SIG-M5 treated with dmso at 0.1 percent for 504 hours (cell line): ENCODE measurements around the gene CRYGS.
"Not testable (repeated sequence)": the region's sequence is repeated elsewhere in the genome, so short reads cannot be mapped to it uniquely, and the experiment has no call there.

Source experiments
- DNase-seq: peaks from one replicate; lab custom pipeline; 2025; ENCODE audit not compliant: unreplicated experiment; lab: John Stamatoyannopoulos, UW

CRYGS gene

GRCh38 chr3:186520431-186520830 is 23.7 kb downstream of the CRYGS start:
- DNase-seq = no peak

GRCh38 chr3:186519021-186519658 is 25.0 kb downstream of the CRYGS start:
- DNase-seq = no peak

GRCh38 chr3:186517218-186517617 is 27.0 kb downstream of the CRYGS start:
- DNase-seq = no peak

GRCh38 chr3:186516646-186517045 is 27.5 kb downstream of the CRYGS start:
- DNase-seq = peak; percentile 14

- DNase-seq = no peak
These were observed 29.1 kb downstream of the CRYGS start for GRCh38 chr3:186515125-186515524.

- peak; percentile 17 for DNase-seq
These were observed 29.7 kb downstream of the CRYGS start for GRCh38 chr3:186514296-186515002.

GRCh38 chr3:186513386-186513785 is 30.8 kb downstream of the CRYGS start:
- no peak for DNase-seq

- no peak for DNase-seq
These were observed 31.4 kb downstream of the CRYGS start for GRCh38 chr3:186512570-186513302.

GRCh38 chr3:186511702-186512101 is 32.5 kb downstream of the CRYGS start:
- DNase-seq = no peak

- no peak for DNase-seq
These were observed 32.9 kb downstream of the CRYGS start for GRCh38 chr3:186511245-186511644.

- DNase-seq = no peak
These were observed 33.7 kb downstream of the CRYGS start for GRCh38 chr3:186510374-186511079.

GRCh38 chr3:186509423-186509822 is 34.8 kb downstream of the CRYGS start:
- DNase-seq = no peak

GRCh38 chr3:186506857-186507256 is 37.3 kb downstream of the CRYGS start:
- no peak for DNase-seq

GRCh38 chr3:186506191-186506739 is 37.9 kb downstream of the CRYGS start:
- no peak for DNase-seq

- no peak for DNase-seq
These were observed 41.0 kb downstream of the CRYGS start for GRCh38 chr3:186502966-186503712.

GRCh38 chr3:186502138-186502948 is 41.8 kb downstream of the CRYGS start:
- DNase-seq = no peak

GRCh38 chr3:186499949-186500348 is 44.2 kb downstream of the CRYGS start:
- not testable (repeated sequence) for DNase-seq

- not testable (repeated sequence) for DNase-seq
These were observed 46.2 kb downstream of the CRYGS start for GRCh38 chr3:186498022-186498421.

GRCh38 chr3:186497608-186498007 is 46.6 kb downstream of the CRYGS start:
- DNase-seq = no peak

GRCh38 chr3:186496635-186497034 is 47.5 kb downstream of the CRYGS start:
- no peak for DNase-seq
